Activated naive CD4-positive, alpha-beta T cell treated with Interleukin-2 at 50 U/mL for 16 hours (primary cell): Measurements from ENCODE around the gene CTSF.

Experiments
- DNase-seq: peaks from one replicate; pipeline ENCODE4 v3.0.0-alpha.2; 2020

Gene CTSF

DNA sequence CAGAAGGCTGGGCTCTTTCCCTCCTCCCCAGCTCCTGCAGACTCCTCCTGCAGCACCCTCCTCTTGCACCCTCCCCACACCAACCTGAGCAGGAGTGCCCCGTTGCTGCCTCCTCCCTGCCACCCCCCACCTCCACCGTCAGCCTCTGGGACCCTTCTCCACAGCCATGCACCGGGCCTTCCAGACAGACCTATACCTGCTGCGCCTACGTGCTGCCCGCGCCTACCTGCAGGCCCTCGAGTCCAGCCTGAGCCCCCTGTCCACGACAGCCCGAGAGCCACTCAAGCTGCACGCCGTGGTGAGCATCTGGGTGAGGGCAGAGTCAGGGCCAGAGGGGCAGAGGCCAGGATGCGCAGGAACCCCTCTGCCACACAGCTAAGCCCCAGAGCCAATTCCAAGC is 38.8 kb downstream of the CTSF start:
- no peak for DNase-seq

DNA sequence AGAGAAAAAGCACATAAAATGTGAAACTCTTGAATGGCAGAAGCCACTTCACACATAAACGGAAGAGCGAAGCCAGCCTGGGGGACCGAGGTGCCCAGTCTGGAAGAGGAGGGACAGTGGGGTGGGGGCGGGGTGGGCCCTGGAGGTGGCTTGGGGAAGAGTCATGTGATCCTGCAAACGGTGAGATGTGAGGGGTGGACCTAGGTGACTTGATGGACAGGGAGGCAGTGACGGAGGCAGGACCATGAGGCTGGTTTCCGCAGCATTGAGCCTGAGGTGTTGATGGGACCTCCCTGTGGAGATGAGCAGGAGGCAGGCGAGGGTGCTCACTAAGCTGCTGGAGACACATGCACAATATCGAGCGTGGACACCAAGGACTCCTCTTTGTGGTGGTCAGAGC is 39.3 kb downstream of the CTSF start:
- no peak for DNase-seq

DNA sequence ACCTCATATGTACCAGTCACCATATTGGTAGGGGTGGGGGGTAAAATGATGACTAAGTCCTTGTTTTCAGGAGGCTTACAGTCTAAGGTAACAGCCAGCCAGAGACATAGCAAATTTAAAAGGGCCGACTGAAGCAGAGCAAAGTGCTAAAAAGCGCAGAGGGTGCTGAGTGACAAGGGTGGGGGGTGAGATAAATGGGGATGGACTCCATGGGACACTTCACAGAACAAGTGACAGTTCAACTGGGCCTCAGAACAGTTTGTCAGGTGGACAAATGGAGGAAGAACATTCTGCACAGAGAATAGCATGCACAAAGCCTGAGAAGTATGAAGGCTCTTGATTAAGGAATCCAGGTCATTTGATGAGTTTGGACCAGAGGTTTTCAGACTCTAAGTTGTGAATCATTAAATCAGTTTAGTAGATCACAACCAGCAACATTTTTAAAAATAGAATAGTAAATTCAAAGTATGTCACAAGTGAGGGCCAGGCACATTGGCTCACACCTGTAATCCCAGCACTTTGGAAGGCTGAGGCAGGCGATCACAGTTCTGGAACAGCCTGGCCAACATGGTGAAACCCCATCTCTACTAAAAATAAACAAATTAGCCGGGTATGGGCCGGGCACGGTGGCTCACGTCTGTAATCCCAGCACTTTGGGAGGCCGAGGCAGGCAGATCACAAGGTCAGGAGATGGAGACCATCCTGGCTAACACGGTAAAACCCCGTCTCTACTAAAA is 43.9 kb downstream of the CTSF start:
- DNase-seq, result no peak

GRCh38 chr11:66523611-66524010 is 44.8 kb downstream of the CTSF start:
- DNase-seq, result no peak
